Panc1 (cell line): ENCODE measurements around the gene ARHGEF2. TPM values are rescaled to one million over a fixed set of nuclear protein-coding genes. Genes with fewer than 3 reads are reported as not detected.

ENCODE experiments used
- ATAC-seq: fragments of 200-7000 bp; cut with Tn5 transposase; 2 replicates; pipeline ENCODE4 v1.9.1; 2020; ENCODE audit warnings: mild to moderate bottlenecking, moderate library complexity
- BruUV-seq: library from RNA; stranded (reverse); fragments of 400-500 nt; replicated peaks from 2 replicates; lab custom pipeline; 2021; lab: Mats Ljungman, UMichigan
- CTCF ChIA-PET: fragments of 300-600 bp; sonication (Branson Sonifier 250); formaldehyde crosslinking; loops from one replicate; lab custom pipeline; 2022; ENCODE audit warnings: antibody characterized with exemption; lab: Charles Lee
- POLR2A ChIA-PET: fragments of 300-600 bp; sonication (Branson Sonifier 250); formaldehyde crosslinking; loops from one replicate; lab custom pipeline; 2022; ENCODE audit warnings: antibody characterized with exemption; lab: Charles Lee
- DNase-seq: peaks from one replicate; pipeline ENCODE4 v3.0.0-alpha.2; 2010; ENCODE audit warnings: low read depth, low spot score
- H3K27ac ChIP-seq: 2 replicates; pipeline ENCODE4 v1.5.1; 2011; ENCODE audit warnings: mild to moderate bottlenecking, low read length, inconsistent platforms
- H3K27me3 ChIP-seq: fragments of 200-500 bp; sonication (Bioruptor generic); 2 replicates; pipeline ENCODE4 v1.6.0; 2014; ENCODE audit warnings: low read length, inconsistent platforms; ENCODE audit not compliant: control insufficient read depth, insufficient read depth
- H3K36me3 ChIP-seq: fragments of 200-500 bp; sonication (Bioruptor generic); 2 replicates; pipeline ENCODE4 v1.5.1; 2014; ENCODE audit warnings: inconsistent platforms, mild to moderate bottlenecking, low read length, moderate library complexity; ENCODE audit not compliant: control insufficient read depth, insufficient read depth
- H3K4me1 ChIP-seq: 2 replicates; pipeline ENCODE4 v1.5.1; 2011; ENCODE audit warnings: inconsistent platforms, mild to moderate bottlenecking, low read length, moderate library complexity; ENCODE audit not compliant: control insufficient read depth, insufficient read depth
- H3K4me3 ChIP-seq, 2 experiments: 2 replicates each; pipeline ENCODE4 v1.5.1; 2011 to 2012; ENCODE audit warnings: low read depth in 2 of 2, low read length in 2 of 2, mild to moderate bottlenecking in 2 of 2, inconsistent platforms in 1 of 2, moderate library complexity in 1 of 2
- H3K9me3 ChIP-seq: fragments of 200-500 bp; sonication (Bioruptor generic); 2 replicates; pipeline ENCODE4 v1.5.1; 2014; ENCODE audit warnings: low read depth, mild to moderate bottlenecking, inconsistent platforms, low read length, moderate library complexity; ENCODE audit not compliant: control insufficient read depth, insufficient read depth
- CTCF ChIP-seq: fragments of 450-650 bp; IDR thresholded peaks from 2 replicates; pipeline ENCODE4 v1.5.1; 2017; ENCODE audit warnings: mild to moderate bottlenecking
- POLR2AphosphoS5 ChIP-seq: IDR thresholded peaks from 2 replicates; pipeline ENCODE4 v1.6.1; 2012; ENCODE audit warnings: mild to moderate bottlenecking, low read depth, low read length, moderate library complexity
- REST ChIP-seq, 2 experiments: IDR thresholded peaks; 2 replicates each; pipeline ENCODE4 v1.6.1; 2011 to 2012; ENCODE audit warnings: low read depth in 2 of 2, control low read depth in 1 of 2, low read length in 1 of 2, mild to moderate bottlenecking in 1 of 2, moderate library complexity in 1 of 2; ENCODE audit not compliant: insufficient read depth in 1 of 2
- SIN3A ChIP-seq: IDR thresholded peaks from 2 replicates; pipeline ENCODE4 v1.6.1; 2012; ENCODE audit warnings: low read depth, mild to moderate bottlenecking, low read length, moderate library complexity, borderline replicate concordance; ENCODE audit not compliant: insufficient read depth
- TCF7L2 ChIP-seq: IDR thresholded peaks from 2 replicates; pipeline ENCODE4 v1.6.1; 2011; ENCODE audit warnings: mild to moderate bottlenecking, low read depth, low read length, inconsistent platforms
- in situ Hi-C: cut with HindIII; loops from 2 replicates; pipeline ENCODE4 v1.10.0; 2016; ENCODE audit warnings: low sequenced_read_pairs, low pct_unique_long_range_greater_than_20kb
- intact Hi-C: fragments of 100-400 bp; cut with micrococcal nuclease; formaldehyde crosslinking; loops from one replicate; pipeline ENCODE4 v1.10.0; 2022; ENCODE audit not compliant: unreplicated experiment
- total RNA-seq: library from RNA; stranded (reverse); gene quantifications from one replicate; pipeline ENCODE4 v1.2.1, GENCODE V29; 2021; ENCODE audit not compliant: unreplicated experiment

The ARHGEF2 gene
- total RNA-seq, 1 experiment from 2014 or later = 87.0 TPM

DNA sequence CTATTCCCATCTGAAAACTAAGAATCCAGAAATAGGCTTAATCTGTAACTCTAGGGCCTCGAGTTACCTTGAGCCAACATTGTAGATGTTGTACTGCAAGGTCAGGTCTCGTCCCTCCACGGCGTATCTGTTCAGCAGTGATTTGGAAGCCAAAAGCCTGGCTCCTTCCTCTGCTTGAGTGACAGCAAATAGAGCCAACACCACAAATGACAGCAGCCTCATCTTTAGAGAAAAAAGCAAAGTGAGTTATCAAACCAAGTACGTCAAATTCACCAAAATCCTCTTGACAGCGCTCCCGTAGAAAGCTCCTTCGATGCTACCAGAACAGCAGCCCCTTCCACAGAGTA lies 41.6 kb upstream of the ARHGEF2 start:
- Histone ChIP-seq H3K36me3 (peaks cover 4% of the 10 kb centered on the region; the same call in 1 of the 2 replicates), H3K27ac (peak overlapping the region; percentile 81), H3K4me3 (peak overlapping the region; percentile 70 to 89), H3K4me1 (peaks cover 6% of the 10 kb centered on the region; the same call in 1 of the 2 replicates), H3K27me3 (no peaks in the 10 kb centered on the region), H3K9me3 (no peaks in the 10 kb centered on the region)
- BruUV-seq = TSS peak; percentile 93
- DNase-seq (no peak), ATAC-seq (no peak)
- CTCF ChIA-PET = no interaction called here
- POLR2A ChIA-PET = no interaction called here
- no peak for TF ChIP-seq SIN3A
- no peak for TF ChIP-seq TCF7L2
- no peak for TF ChIP-seq POLR2AphosphoS5
- TF ChIP-seq REST (IDR thresholded peaks at IDR 0.05; ENCODE audit: insufficient read depth in 1 of 2, low read depth in 2 of 2, low read length in 1 of 2) = no peak
- TF ChIP-seq CTCF = no peak
- in situ Hi-C loops = no loop called here
- intact Hi-C loops = no loop called here

GRCh38 chr1:156014829-156015228 lies 36.5 kb upstream of the ARHGEF2 start:
- POLR2A ChIA-PET = no interaction called here
- CTCF ChIA-PET = no interaction called here
- Histone ChIP-seq H3K27me3 (no peaks in the 10 kb centered on the region), H3K4me3 (no peak overlapping the region), H3K4me1 (peaks cover 3% of the 10 kb centered on the region; the same call in 1 of the 2 replicates), H3K9me3 (no peaks in the 10 kb centered on the region), H3K27ac (no peak overlapping the region), H3K36me3 (peaks cover 13% of the 10 kb centered on the region)
- intact Hi-C loops (no loop called here), in situ Hi-C loops (no loop called here)
- no TSS peak for BruUV-seq
- DNase-seq (no peak), ATAC-seq (0 out of 2 replicates have a peak, but pooled peaks have one; percentile 44)
- TF ChIP-seq SIN3A (no peak), POLR2AphosphoS5 (no peak), REST (IDR thresholded peaks at IDR 0.05; ENCODE audit: insufficient read depth in 1 of 2, low read depth in 2 of 2, low read length in 1 of 2) (no peak), TCF7L2 (no peak), CTCF (no peak)
